Large intestine (tissue), 3 donors: ENCODE measurements around the gene ST7. TPM values are rescaled to one million over a fixed set of nuclear protein-coding genes. Genes with fewer than 3 reads are reported as not detected.

Experiments used
- DNase-seq, 2 donors: peaks; one replicate each; pipeline versions ENCODE4 v3.0.0 to v3.0.0-alpha.2; 2013
- H3K27ac ChIP-seq: one replicate; pipeline ENCODE4 v1.5.1; 2013; ENCODE audit warnings: low read length
- H3K27me3 ChIP-seq: 2 replicates; pipeline ENCODE4 v1.6.1; 2013; ENCODE audit warnings: low read length; ENCODE audit not compliant: control insufficient read depth, insufficient read depth
- H3K36me3 ChIP-seq: 2 replicates; pipeline ENCODE4 v1.6.1; 2013; ENCODE audit warnings: low read length; ENCODE audit not compliant: control insufficient read depth, insufficient read depth
- H3K4me1 ChIP-seq: one replicate; pipeline ENCODE4 v1.6.1; 2013; ENCODE audit warnings: low read length; ENCODE audit not compliant: control insufficient read depth, insufficient read depth
- H3K4me3 ChIP-seq: one replicate; pipeline ENCODE4 v1.5.1; 2013; ENCODE audit warnings: low read length
- H3K9me3 ChIP-seq: one replicate; pipeline ENCODE4 v1.6.1; 2013; ENCODE audit warnings: mild to moderate bottlenecking, low read depth, low read length, moderate library complexity; ENCODE audit not compliant: control insufficient read depth
- WGBS: methylation state at CpG from one replicate; pipeline ENCODE4 v1.1.5; 2013; ENCODE audit warnings: low lambda C conversion rate; ENCODE audit not compliant: insufficient coverage; 5-methylcytosine and 5-hydroxymethylcytosine counted together
- polyA plus RNA-seq: library from polyadenylated mRNA; unstranded; fragments of 120-200 nt; gene quantifications from one replicate; pipeline ENCODE4 v1.2.1, GENCODE V29; 2013

The ST7 gene
- polyA plus RNA-seq, 1 donor = 25.1 TPM

- DNase-seq = no peak
- no CpG with 5 or more reads among the region's 7 CpGs for WGBS
- Histone ChIP-seq H3K9me3 (peaks cover 6% of the 10 kb centered on the region), H3K4me1 (no peaks in the 10 kb centered on the region), H3K4me3 (no peak overlapping the region), H3K36me3 (no peaks in the 10 kb centered on the region), H3K27ac (no peak overlapping the region), H3K27me3 (no peaks in the 10 kb centered on the region)
Measured at GRCh38 chr7:117076426-117076943, 123.2 kb downstream of the ST7 start.

GRCh38 chr7:117077658-117078057 lies 124.4 kb downstream of the ST7 start:
- no peak for DNase-seq
- no peak overlapping the region for H3K4me3 ChIP-seq
- no peaks in the 10 kb centered on the region for H3K36me3 ChIP-seq
- no peak overlapping the region for H3K27ac ChIP-seq
- peaks cover 6% of the 10 kb centered on the region for H3K9me3 ChIP-seq
- no peaks in the 10 kb centered on the region for H3K4me1 ChIP-seq
- no peaks in the 10 kb centered on the region for H3K27me3 ChIP-seq

GRCh38 chr7:117082647-117083046 lies 129.3 kb downstream of the ST7 start:
- Histone ChIP-seq H3K27me3 (no peaks in the 10 kb centered on the region), H3K9me3 (no peaks in the 10 kb centered on the region), H3K4me3 (no peak overlapping the region), H3K36me3 (no peaks in the 10 kb centered on the region), H3K27ac (no peak overlapping the region), H3K4me1 (peaks cover 2% of the 10 kb centered on the region)
- no peak for DNase-seq
- no CpG with 5 or more reads among the region's 2 CpGs for WGBS

- Histone ChIP-seq H3K27me3 (no peaks in the 10 kb centered on the region), H3K36me3 (no peaks in the 10 kb centered on the region), H3K27ac (no peak overlapping the region), H3K9me3 (no peaks in the 10 kb centered on the region), H3K4me3 (no peak overlapping the region), H3K4me1 (peaks cover 10% of the 10 kb centered on the region)
- DNase-seq = no peak
- no CpG with 5 or more reads among the region's 2 CpGs for WGBS
Measured at GRCh38 chr7:117083648-117084047, 130.3 kb downstream of the ST7 start.

GRCh38 chr7:117084286-117084685 lies 131.0 kb downstream of the ST7 start:
- no peak overlapping the region for H3K4me3 ChIP-seq
- no peaks in the 10 kb centered on the region for H3K9me3 ChIP-seq
- no CpG with 5 or more reads among the region's 1 CpG for WGBS
- no peaks in the 10 kb centered on the region for H3K36me3 ChIP-seq
- no peaks in the 10 kb centered on the region for H3K27me3 ChIP-seq
- no peak for DNase-seq
- H3K4me1 ChIP-seq = peaks cover 13% of the 10 kb centered on the region
- no peak overlapping the region for H3K27ac ChIP-seq

GRCh38 chr7:117085275-117085674 lies 132.0 kb downstream of the ST7 start:
- no peak for DNase-seq
- Histone ChIP-seq H3K9me3 (no peaks in the 10 kb centered on the region), H3K27ac (no peak overlapping the region), H3K4me3 (no peak overlapping the region), H3K4me1 (peaks cover 13% of the 10 kb centered on the region), H3K27me3 (no peaks in the 10 kb centered on the region), H3K36me3 (no peaks in the 10 kb centered on the region)
- 70% methylated on average over 2 of the region's 3 CpGs for WGBS

- no peak for DNase-seq
- Histone ChIP-seq H3K27me3 (no peaks in the 10 kb centered on the region), H3K36me3 (no peaks in the 10 kb centered on the region), H3K4me1 (peaks cover 13% of the 10 kb centered on the region), H3K27ac (no peak overlapping the region), H3K9me3 (no peaks in the 10 kb centered on the region), H3K4me3 (no peak overlapping the region)
- WGBS = 96% methylated on average over 3 of the region's 3 CpGs
Measured at GRCh38 chr7:117085769-117086463, 132.6 kb downstream of the ST7 start.

- WGBS = 88% methylated on average over 2 of the region's 3 CpGs
- H3K9me3 ChIP-seq = no peaks in the 10 kb centered on the region
- H3K4me1 ChIP-seq = peaks cover 13% of the 10 kb centered on the region
- no peak for DNase-seq
- no peak overlapping the region for H3K4me3 ChIP-seq
- no peaks in the 10 kb centered on the region for H3K36me3 ChIP-seq
- H3K27ac ChIP-seq = no peak overlapping the region
- H3K27me3 ChIP-seq = no peaks in the 10 kb centered on the region
Measured at GRCh38 chr7:117086788-117087187, 133.5 kb downstream of the ST7 start.

GRCh38 chr7:117087639-117088396 lies 134.5 kb downstream of the ST7 start:
- H3K4me1 ChIP-seq = peaks cover 13% of the 10 kb centered on the region
- WGBS = 100% methylated on average over 1 of the region's 4 CpGs

GRCh38 chr7:117088623-117089194 lies 135.4 kb downstream of the ST7 start:
- H3K4me1 ChIP-seq = peaks cover 13% of the 10 kb centered on the region
- no CpG with 5 or more reads among the region's 2 CpGs for WGBS
- H3K27ac ChIP-seq = no peak overlapping the region
- no peak overlapping the region for H3K4me3 ChIP-seq
- no peaks in the 10 kb centered on the region for H3K27me3 ChIP-seq
- no peaks in the 10 kb centered on the region for H3K36me3 ChIP-seq
- no peaks in the 10 kb centered on the region for H3K9me3 ChIP-seq
- DNase-seq = peak in 1 of 2 donors; percentile 66

More at GRCh38 chr7:117087639-117088396, 134.5 kb downstream of the ST7 start:
- H3K36me3 ChIP-seq = no peaks in the 10 kb centered on the region
- no peak for DNase-seq
- no peaks in the 10 kb centered on the region for H3K27me3 ChIP-seq
- no peak overlapping the region for H3K27ac ChIP-seq
- H3K4me3 ChIP-seq = no peak overlapping the region
- no peaks in the 10 kb centered on the region for H3K9me3 ChIP-seq
